ENCODE measurements around the gene TMEM61. TPM values are rescaled to one million over a fixed set of nuclear protein-coding genes. Genes with fewer than 3 reads are reported as not detected.
A peak's percentile ranks its signal among the peaks of the same experiment; 100 is the strongest.

The TMEM61 gene
- total and polyA plus RNA-seq, 2 of the 8 experiments (the other 6 are each of a cell fraction or from before 2014, with no cell fraction given), result 0.54 to 1.4 TPM

- H2BK15ac ChIP-seq (ENCODE audit: low read length), result peak overlapping the region; percentile 88; the same call in 1 of the 2 replicates
- no peaks in the 10 kb centered on the region for H3K36me3 ChIP-seq (ENCODE audit: control insufficient read depth in 2 of 4, insufficient read depth in 4 of 4, low read length in 3 of 4)
- H3K23ac ChIP-seq (ENCODE audit: insufficient read length), result no peak overlapping the region
- H3K79me2 ChIP-seq (ENCODE audit: control insufficient read depth in 1 of 2, insufficient read depth in 2 of 2, low read length in 2 of 2), result no peaks in the 10 kb centered on the region
- H2AFZ ChIP-seq (ENCODE audit: low read length), result no peak overlapping the region
- H3K9me3 ChIP-seq (ENCODE audit: insufficient read depth in 2 of 2, low read depth in 1 of 2, low read length in 1 of 2), result no peaks in the 10 kb centered on the region
- no peak overlapping the region for H2BK20ac ChIP-seq (ENCODE audit: low read length)
- H3K4me1 ChIP-seq (replicated peaks in 1 of 4; ENCODE audit: control insufficient read depth in 3 of 4, insufficient read depth in 4 of 4, low read length in 3 of 4), result peaks cover 8 to 14% (median 12%) of the 10 kb centered on the region in 4 experiments
- no peak overlapping the region for H4K8ac ChIP-seq (ENCODE audit: extremely low read depth, insufficient read depth, low read length)
- peak overlapping the region; percentile 30 for H4K91ac ChIP-seq (replicated peaks; ENCODE audit: insufficient read length, low read length)
- ChIA-PET POLR2A (ENCODE audit: partially characterized antibody) (no interaction called here), CTCF (ENCODE audit: partially characterized antibody) (interaction anchor here (1.0 to 18.4 kb wide), 8 partner anchors 9 to 44 kb away, joined by 3 to 436 read pairs (median 6); partner anchors contain the start of gene TMEM61)
- no peak overlapping the region for H3K4ac ChIP-seq (replicated peaks; ENCODE audit: insufficient read length, low read depth, low read length)
- H2BK120ac ChIP-seq (replicated peaks; ENCODE audit: low read depth, low read length), result no peak overlapping the region
- no peak overlapping the region for H3K9ac ChIP-seq (replicated peaks in 1 of 4; ENCODE audit: extremely low read depth in 1 of 4, low read depth in 3 of 4, low read length in 3 of 4)
- 72% methylated on average over 12 of the region's 13 CpGs; no CpG with 5 or more reads in 1 of the 2 experiments for WGBS, 2 experiments (ENCODE audit: extremely low coverage in 1 of 2, insufficient coverage in 1 of 2, insufficient read length in 1 of 2, insufficient replicate concordance in 2 of 2, low coverage in 1 of 2, low lambda C conversion rate in 2 of 2, missing lambda C conversion rate in 1 of 2)
- no peak overlapping the region; the same call in 1 of the 2 replicates for H2BK5ac ChIP-seq (ENCODE audit: low read depth, low read length)
- no peak overlapping the region for H2BK12ac ChIP-seq (ENCODE audit: low read depth, low read length)
- no peak overlapping the region for H4K5ac ChIP-seq (ENCODE audit: insufficient read length, low read depth, low read length)
- no peak overlapping the region for H3K56ac ChIP-seq (replicated peaks; ENCODE audit: insufficient read length, low read depth, low read length)
- H3K4me2 ChIP-seq (ENCODE audit: insufficient read depth in 1 of 2, low read depth in 2 of 2, low read length in 2 of 2), result no peak overlapping the region
- DNase-seq (ENCODE audit: low read depth in 1 of 2, low spot score in 2 of 2), result no peak
- no peaks in the 10 kb centered on the region for H3K23me2 ChIP-seq (ENCODE audit: low read depth, low read length)
- H3K27me3 ChIP-seq (replicated peaks in 1 of 4; ENCODE audit: control insufficient read depth in 3 of 4, extremely low read depth in 1 of 4, insufficient read depth in 3 of 4, low read length in 3 of 4), result peaks cover 0 to 2% (median 0%) of the 10 kb centered on the region in 4 experiments; a peak in 2 of 7 replicates
- H3K14ac ChIP-seq (ENCODE audit: insufficient read length), result no peak overlapping the region
- no peaks in the 10 kb centered on the region for H4K20me1 ChIP-seq (replicated peaks in 1 of 2; ENCODE audit: control insufficient read depth in 1 of 2, insufficient read depth in 2 of 2, low read length in 2 of 2)
- H2AK5ac ChIP-seq (ENCODE audit: low read depth, low read length), result no peak overlapping the region
- TF ChIP-seq RAD21 (IDR thresholded peaks at IDR 0.05 in 1 of 2, conservative IDR thresholded peaks at IDR 0.05 in 1 of 2; ENCODE audit: low read depth in 2 of 2, low read length in 2 of 2) (peak in 1 of 2 experiments; percentile 5; a peak in 1 of 4 replicates), SIN3A (conservative IDR thresholded peaks at IDR 0.05 in 1 of 2, IDR thresholded peaks at IDR 0.05 in 1 of 2; ENCODE audit: low read depth in 1 of 2, low read length in 2 of 2) (no peak)
- H3K18ac ChIP-seq (ENCODE audit: extremely low read depth, low read length), result no peak overlapping the region
- FAIRE-seq, result no peak
- no peak overlapping the region for H3K27ac ChIP-seq (ENCODE audit: low read depth, low read length)
- H3K79me1 ChIP-seq (ENCODE audit: low read depth, low read length), result no peaks in the 10 kb centered on the region
- no peak overlapping the region for H3K4me3 ChIP-seq (ENCODE audit: extremely low read depth in 1 of 4, insufficient read depth in 2 of 4, low read depth in 3 of 4, low read length in 4 of 4)
These were observed 9.8 kb downstream of the TMEM61 start for GRCh38 chr1:54989968-54990810.

All from H1 (cell line).